ENCODE data around the gene HSD17B1. TPM values are rescaled to one million over a fixed set of nuclear protein-coding genes. Genes with fewer than 3 reads are reported as not detected.
"Not testable (repeated sequence)": the region's sequence is repeated elsewhere in the genome, so short reads cannot be mapped to it uniquely, and the experiment has no call there.

The HSD17B1 gene
- total RNA-seq, result 2.0 TPM

GRCh38 chr17:42552736-42553135 is at the start of gene HSD17B1:
Gene HSD17B1, plus strand, starts transcription at chr17:42552923. Its CDS starts 11 bp downstream, at chr17:42552934.
- H3K4me3 ChIP-seq, result peak within 1 kb of the TSS; percentile 72 to 76

GRCh38 chr17:42502926-42503325 is 49.8 kb upstream of the HSD17B1 start:
- no peaks in the 10 kb centered on the region for H3K9me3 ChIP-seq
- peaks cover 0 to 48% of the 10 kb centered on the region in 2 donors for H3K36me3 ChIP-seq
- H3K4me3 ChIP-seq, result no peak overlapping the region
- intact Hi-C loops (cut with DNase I), result no loop called here
- no peak for DNase-seq (ENCODE audit: extremely low spot score in 2 of 2)
- H3K27me3 ChIP-seq, result no peaks in the 10 kb centered on the region
- no peak for TF ChIP-seq POLR2AphosphoS5 (IDR thresholded peaks at IDR 0.05; ENCODE audit: insufficient read depth in 1 of 2, low read depth in 1 of 2)
- no peak for TF ChIP-seq CTCF (IDR thresholded peaks at IDR 0.05)
- no peak for TF ChIP-seq POLR2A (IDR thresholded peaks at IDR 0.05)
- H3K4me1 ChIP-seq, result no peaks in the 10 kb centered on the region
- no peak overlapping the region for H3K27ac ChIP-seq

More at GRCh38 chr17:42552736-42553135, at the start of gene HSD17B1:
- Histone ChIP-seq H3K27ac (peak within 1 kb of the TSS; percentile 74), H3K4me1 (peaks cover 38% of the 10 kb centered on the region)
- H3K27me3 ChIP-seq; intact Hi-C loops (cut with DNase I); H3K9me3 ChIP-seq; H3K36me3 ChIP-seq: not testable (repeated sequence)
- DNase-seq (ENCODE audit: extremely low spot score in 2 of 2), result peak in 1 of 2 donors; percentile 80

- Histone ChIP-seq H3K27me3 (no peaks in the 10 kb centered on the region), H3K9me3 (no peaks in the 10 kb centered on the region), H3K4me3 (no peak overlapping the region), H3K4me1 (peaks cover 13% of the 10 kb centered on the region), H3K36me3 (peaks cover 0 to 24% of the 10 kb centered on the region in 2 donors), H3K27ac (no peak overlapping the region)
- DNase-seq (ENCODE audit: extremely low spot score in 2 of 2), result no peak
- intact Hi-C loops (cut with DNase I), result no loop called here
- TF ChIP-seq POLR2AphosphoS5 (IDR thresholded peaks at IDR 0.05; ENCODE audit: insufficient read depth in 1 of 2, low read depth in 1 of 2) (no peak), CTCF (IDR thresholded peaks at IDR 0.05) (no peak), POLR2A (IDR thresholded peaks at IDR 0.05) (no peak)
Measured at GRCh38 chr17:42507671-42508070, 45.1 kb upstream of the HSD17B1 start.

- Histone ChIP-seq H3K9me3 (no peaks in the 10 kb centered on the region), H3K36me3 (peaks cover 0 to 21% of the 10 kb centered on the region in 2 donors), H3K4me1 (peaks cover 22% of the 10 kb centered on the region), H3K27ac (no peak overlapping the region), H3K4me3 (no peak overlapping the region), H3K27me3 (no peaks in the 10 kb centered on the region)
- intact Hi-C loops (cut with DNase I), result no loop called here
- TF ChIP-seq POLR2AphosphoS5 (IDR thresholded peaks at IDR 0.05; ENCODE audit: insufficient read depth in 1 of 2, low read depth in 1 of 2), result no peak
- no peak for TF ChIP-seq CTCF (IDR thresholded peaks at IDR 0.05)
- no peak for TF ChIP-seq POLR2A (IDR thresholded peaks at IDR 0.05)
- DNase-seq (ENCODE audit: extremely low spot score in 2 of 2), result no peak
Measured at GRCh38 chr17:42508426-42509165, 44.1 kb upstream of the HSD17B1 start.

- TF ChIP-seq POLR2A (IDR thresholded peaks at IDR 0.05) (no peak), CTCF (IDR thresholded peaks at IDR 0.05) (no peak)
Measured at GRCh38 chr17:42509409-42509808, 43.3 kb upstream of the HSD17B1 start.

More at GRCh38 chr17:42509409-42509808, 43.3 kb upstream of the HSD17B1 start:
- no peaks in the 10 kb centered on the region for H3K27me3 ChIP-seq
- no peak overlapping the region for H3K27ac ChIP-seq
- no peaks in the 10 kb centered on the region for H3K9me3 ChIP-seq
- peaks cover 30% of the 10 kb centered on the region for H3K4me1 ChIP-seq
- intact Hi-C loops (cut with DNase I), result no loop called here
- peaks cover 0 to 25% of the 10 kb centered on the region in 2 donors for H3K36me3 ChIP-seq
- no peak for DNase-seq (ENCODE audit: extremely low spot score in 2 of 2)
- no peak overlapping the region for H3K4me3 ChIP-seq
